ENCODE measurements around the gene HSD17B12.
A peak's percentile ranks its signal among the peaks of the same experiment; 100 is the strongest.
"Not testable (repeated sequence)": the region's sequence is repeated elsewhere in the genome, so short reads cannot be mapped to it uniquely, and the experiment has no call there.

Gene HSD17B12

GRCh38 chr11:43643898-43644620, 36.5 kb upstream of the HSD17B12 start:
- ChIA-PET CTCF (interaction anchor here (1.0 to 1.7 kb wide), 2 partner anchors 36 to 208 kb away, joined by 3 to 4 read pairs; partner anchors contain the start of gene HSD17B12), POLR2A (no interaction called here)
- TF ChIP-seq CTCF (IDR thresholded peaks at IDR 0.05; ENCODE audit: control extremely low read depth, extremely low read depth, low read depth, missing control alignments): no peak
- peak; percentile 92 for DNase-seq (ENCODE audit: extremely low spot score)

- no peak for DNase-seq (ENCODE audit: extremely low spot score)
Measured at GRCh38 chr11:43644621-43645299, 35.8 kb upstream of the HSD17B12 start.

GRCh38 chr11:43646767-43647166, 33.8 kb upstream of the HSD17B12 start:
- ChIA-PET POLR2A (no interaction called here), CTCF (no interaction called here)
- TF ChIP-seq CTCF (IDR thresholded peaks at IDR 0.05; ENCODE audit: control extremely low read depth, extremely low read depth, low read depth, missing control alignments): no peak
- no peak for DNase-seq (ENCODE audit: extremely low spot score)

More at GRCh38 chr11:43644621-43645299, 35.8 kb upstream of the HSD17B12 start:
- no peak for TF ChIP-seq CTCF (IDR thresholded peaks at IDR 0.05; ENCODE audit: control extremely low read depth, extremely low read depth, low read depth, missing control alignments)
- CTCF ChIA-PET: interaction anchor here (1.0 to 1.7 kb wide), 2 partner anchors 36 to 207 kb away, joined by 3 to 4 read pairs; partner anchors contain the start of gene HSD17B12
- POLR2A ChIA-PET: no interaction called here

- no peak for TF ChIP-seq CTCF (IDR thresholded peaks at IDR 0.05; ENCODE audit: control extremely low read depth, extremely low read depth, low read depth, missing control alignments)
- DNase-seq (ENCODE audit: extremely low spot score): no peak
- ChIA-PET POLR2A (no interaction called here), CTCF (no interaction called here)
Measured at GRCh38 chr11:43648888-43649287, 31.6 kb upstream of the HSD17B12 start.

- ChIA-PET POLR2A (no interaction called here), CTCF (no interaction called here)
- no peak for DNase-seq (ENCODE audit: extremely low spot score)
Measured at GRCh38 chr11:43649501-43649900, 31.0 kb upstream of the HSD17B12 start.

GRCh38 chr11:43649921-43650320, 30.6 kb upstream of the HSD17B12 start:
- DNase-seq (ENCODE audit: extremely low spot score): no peak
- POLR2A ChIA-PET: no interaction called here
- CTCF ChIA-PET: no interaction called here
- TF ChIP-seq CTCF (IDR thresholded peaks at IDR 0.05; ENCODE audit: control extremely low read depth, extremely low read depth, low read depth, missing control alignments): no peak

More at GRCh38 chr11:43649501-43649900, 31.0 kb upstream of the HSD17B12 start:
- no peak for TF ChIP-seq CTCF (IDR thresholded peaks at IDR 0.05; ENCODE audit: control extremely low read depth, extremely low read depth, low read depth, missing control alignments)

GRCh38 chr11:43663018-43663417, 17.5 kb upstream of the HSD17B12 start:
- POLR2A ChIA-PET; DNase-seq (ENCODE audit: extremely low spot score); CTCF ChIA-PET: not testable (repeated sequence)
